Measurements from ENCODE around the gene ROBO1. TPM values are rescaled to one million over a fixed set of nuclear protein-coding genes. Genes with fewer than 3 reads are reported as not detected.

ROBO1 gene
- total RNA-seq, 1 donor from 2014 or later: 31.7 TPM

GRCh38 chr3:79684041-79684440, 83.8 kb downstream of the ROBO1 start:
- ATAC-seq (no peak), DNase-seq (ENCODE audit: low spot score) (no peak)
- intact Hi-C loops (cut with DNase I): no loop called here

- intact Hi-C loops (cut with DNase I): no loop called here
- no peak for DNase-seq (ENCODE audit: low spot score)
- ATAC-seq: no peak
These were observed 95.1 kb downstream of the ROBO1 start for GRCh38 chr3:79672731-79673130.

GRCh38 chr3:79672075-79672474, 95.7 kb downstream of the ROBO1 start:
- DNase-seq (ENCODE audit: low spot score) (no peak), ATAC-seq (no peak)
- intact Hi-C loops (cut with DNase I): no loop called here

- DNase-seq (ENCODE audit: low spot score) (no peak), ATAC-seq (no peak)
- intact Hi-C loops (cut with DNase I): no loop called here
These were observed 97.6 kb downstream of the ROBO1 start for GRCh38 chr3:79670178-79670577.

- intact Hi-C loops (cut with DNase I): no loop called here
- ATAC-seq: no peak
- DNase-seq (ENCODE audit: low spot score): no peak
These were observed 103.3 kb downstream of the ROBO1 start for GRCh38 chr3:79664455-79664854.

- intact Hi-C loops (cut with DNase I): no loop called here
- no peak for ATAC-seq
- no peak for DNase-seq (ENCODE audit: low spot score)
These were observed 105.9 kb downstream of the ROBO1 start for GRCh38 chr3:79661896-79662295.

- ATAC-seq: no peak
- intact Hi-C loops (cut with DNase I): no loop called here
- no peak for DNase-seq (ENCODE audit: low spot score)
These were observed 110.7 kb downstream of the ROBO1 start for GRCh38 chr3:79657076-79657475.

GRCh38 chr3:79654019-79654418, 113.8 kb downstream of the ROBO1 start:
- intact Hi-C loops (cut with DNase I): no loop called here
- ATAC-seq (no peak), DNase-seq (ENCODE audit: low spot score) (no peak)

GRCh38 chr3:79653266-79653830, 114.5 kb downstream of the ROBO1 start:
- ATAC-seq (no peak), DNase-seq (ENCODE audit: low spot score) (no peak)
- intact Hi-C loops (cut with DNase I): no loop called here

- no peak for ATAC-seq
- intact Hi-C loops (cut with DNase I): no loop called here
- no peak for DNase-seq (ENCODE audit: low spot score)
These were observed 116.2 kb downstream of the ROBO1 start for GRCh38 chr3:79651536-79652065.

GRCh38 chr3:79639855-79640254, 127.9 kb downstream of the ROBO1 start:
- intact Hi-C loops (cut with DNase I): no loop called here
- no peak for ATAC-seq

GRCh38 chr3:79636372-79636771, 131.4 kb downstream of the ROBO1 start:
- DNase-seq (ENCODE audit: low spot score) (no peak), ATAC-seq (no peak)
- intact Hi-C loops (cut with DNase I): no loop called here

More at GRCh38 chr3:79639855-79640254, 127.9 kb downstream of the ROBO1 start:
- no peak for DNase-seq (ENCODE audit: low spot score)

- intact Hi-C loops (cut with DNase I): no loop called here
- DNase-seq (ENCODE audit: low spot score) (no peak), ATAC-seq (no peak)
These were observed 135.0 kb downstream of the ROBO1 start for GRCh38 chr3:79632842-79633241.

- intact Hi-C loops (cut with DNase I): no loop called here
- DNase-seq (ENCODE audit: low spot score) (no peak), ATAC-seq (no peak)
These were observed 148.9 kb downstream of the ROBO1 start for GRCh38 chr3:79618883-79619282.

GRCh38 chr3:79606414-79606813, 161.4 kb downstream of the ROBO1 start:
- no peak for ATAC-seq
- DNase-seq (ENCODE audit: low spot score): no peak
- intact Hi-C loops (cut with DNase I): no loop called here

- DNase-seq (ENCODE audit: low spot score): no peak
- ATAC-seq: no peak
- intact Hi-C loops (cut with DNase I): no loop called here
These were observed 163.1 kb downstream of the ROBO1 start for GRCh38 chr3:79604681-79605080.

GRCh38 chr3:79602385-79602784, 165.4 kb downstream of the ROBO1 start:
- DNase-seq (ENCODE audit: low spot score) (no peak), ATAC-seq (no peak)
- intact Hi-C loops (cut with DNase I): no loop called here

GRCh38 chr3:79598594-79598993, 169.2 kb downstream of the ROBO1 start:
- no peak for ATAC-seq
- intact Hi-C loops (cut with DNase I): no loop called here
- no peak for DNase-seq (ENCODE audit: low spot score)

- intact Hi-C loops (cut with DNase I): no loop called here
- DNase-seq (ENCODE audit: low spot score): no peak
- no peak for ATAC-seq
These were observed 170.1 kb downstream of the ROBO1 start for GRCh38 chr3:79597709-79598108.

GRCh38 chr3:79587150-79587549, 180.6 kb downstream of the ROBO1 start:
- intact Hi-C loops (cut with DNase I): no loop called here
- ATAC-seq: no peak
- no peak for DNase-seq (ENCODE audit: low spot score)

GRCh38 chr3:79586232-79586631, 181.6 kb downstream of the ROBO1 start:
- intact Hi-C loops (cut with DNase I): no loop called here
- DNase-seq (ENCODE audit: low spot score): no peak
- no peak for ATAC-seq

Measured in sciatic nerve (tissue), 2 donors.